HG03442 (cell line): ENCODE results near the gene MUCL3.
"Not testable (repeated sequence)": the region's sequence is repeated elsewhere in the genome, so short reads cannot be mapped to it uniquely, and the experiment has no call there.

Experiments used
- ATAC-seq: cut with Tn5 transposase; IDR thresholded peaks from one replicate; pipeline ENCODE4 v1.9.1; 2021; ENCODE audit warnings: mild to moderate bottlenecking, moderate library complexity; ENCODE audit not compliant: unreplicated experiment

MUCL3 gene

DNA sequence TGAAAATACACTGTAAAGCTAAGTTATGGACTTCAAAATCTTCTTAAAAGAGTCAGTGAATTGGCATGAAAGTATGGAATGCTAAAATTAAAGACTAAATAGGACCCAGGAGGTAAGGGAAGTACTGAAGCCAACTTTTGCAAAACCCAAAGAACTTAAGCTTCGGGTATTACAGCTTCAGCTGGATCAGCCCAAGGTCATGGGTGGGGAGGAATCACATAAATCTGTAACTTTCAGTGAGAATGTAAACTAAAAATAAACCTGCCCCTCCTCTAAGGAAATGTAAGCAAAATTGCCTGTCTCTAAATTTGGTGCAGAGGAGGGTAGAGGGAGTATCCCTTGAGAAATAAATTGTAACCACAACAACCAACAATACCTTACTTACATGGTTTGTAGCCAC is 38.4 kb downstream of the MUCL3 start:
- ATAC-seq: no peak

- ATAC-seq: no peak
Observed at GRCh38 chr6:30979690-30980089, 38.9 kb downstream of the MUCL3 start.

DNA sequence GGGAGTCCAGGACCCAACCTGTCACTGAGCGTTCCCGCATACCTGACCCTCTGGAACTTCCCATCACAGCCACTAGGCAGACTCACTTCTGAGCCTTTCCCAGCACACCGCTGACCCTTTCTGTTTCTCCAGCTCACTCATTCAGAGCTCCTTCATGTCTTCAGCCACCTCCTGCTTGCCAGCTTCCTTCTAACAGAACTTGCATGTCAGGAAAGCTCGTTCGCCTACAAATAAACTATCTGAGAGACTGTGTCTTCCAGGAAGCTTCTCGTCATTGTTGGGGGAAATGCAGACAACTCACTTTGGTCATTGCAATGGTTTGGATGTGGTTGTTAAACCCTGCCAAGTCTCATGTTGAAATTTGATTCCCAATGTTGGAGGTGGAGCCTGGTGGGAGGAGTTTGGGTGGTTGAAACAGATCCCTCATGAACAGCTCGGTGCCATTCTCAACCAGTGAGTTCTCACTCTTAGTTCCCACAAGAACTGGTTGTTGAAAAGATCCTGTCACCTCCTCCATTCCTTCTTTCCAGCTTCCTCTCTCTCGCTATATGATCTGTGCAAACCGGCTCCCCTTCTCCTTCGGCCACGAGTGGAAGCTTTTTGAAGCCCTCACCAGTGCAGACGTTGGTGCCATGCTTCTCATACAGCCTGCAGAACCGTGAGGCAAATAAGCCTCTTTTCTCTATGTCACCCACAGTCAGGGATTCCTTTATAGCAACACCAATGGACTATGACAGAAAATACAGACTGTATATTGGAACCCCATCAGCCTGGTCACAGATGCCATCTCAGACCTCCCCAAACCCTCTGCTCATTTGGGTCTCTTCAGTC is 41.4 kb downstream of the MUCL3 start:
- no peak for ATAC-seq

- ATAC-seq: no peak
Observed at GRCh38 chr6:30983439-30983838, 42.7 kb downstream of the MUCL3 start, which contains the start of gene MUC21. Gene MUC21, plus strand, starts transcription at chr6:30983718. Its CDS starts 241 bp downstream, at chr6:30983959.

- no peak for ATAC-seq
Observed at GRCh38 chr6:30985490-30985889, 44.7 kb downstream of the MUCL3 start.

GRCh38 chr6:30987304-30987703 is 46.5 kb downstream of the MUCL3 start:
- no peak for ATAC-seq

DNA sequence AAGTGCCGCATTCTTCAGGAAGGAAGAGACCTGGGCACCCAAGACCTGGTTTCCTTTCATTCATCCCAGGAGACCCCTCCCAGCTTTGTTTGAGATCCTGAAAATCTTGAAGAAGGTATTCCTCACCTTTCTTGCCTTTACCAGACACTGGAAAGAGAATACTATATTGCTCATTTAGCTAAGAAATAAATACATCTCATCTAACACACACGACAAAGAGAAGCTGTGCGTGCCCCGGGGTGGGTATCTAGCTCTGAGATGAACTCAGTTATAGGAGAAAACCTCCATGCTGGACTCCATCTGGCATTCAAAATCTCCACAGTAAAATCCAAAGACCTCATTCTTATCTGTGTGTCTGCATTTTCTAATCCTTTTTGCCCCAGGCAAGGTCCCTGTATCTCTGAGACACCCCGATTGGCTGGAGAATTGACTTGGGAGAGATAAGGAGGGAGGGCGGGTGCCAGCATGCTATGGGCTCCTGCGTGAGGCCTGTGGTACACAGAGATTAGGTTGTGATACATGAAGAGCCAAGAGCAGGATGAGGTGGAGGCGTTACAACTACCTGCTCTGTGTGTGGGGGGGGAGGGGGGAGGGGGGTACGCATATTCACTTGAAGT is 47.5 kb downstream of the MUCL3 start:
- no peak for ATAC-seq

GRCh38 chr6:30990422-30991086 is 49.8 kb downstream of the MUCL3 start:
- ATAC-seq: no peak

DNA sequence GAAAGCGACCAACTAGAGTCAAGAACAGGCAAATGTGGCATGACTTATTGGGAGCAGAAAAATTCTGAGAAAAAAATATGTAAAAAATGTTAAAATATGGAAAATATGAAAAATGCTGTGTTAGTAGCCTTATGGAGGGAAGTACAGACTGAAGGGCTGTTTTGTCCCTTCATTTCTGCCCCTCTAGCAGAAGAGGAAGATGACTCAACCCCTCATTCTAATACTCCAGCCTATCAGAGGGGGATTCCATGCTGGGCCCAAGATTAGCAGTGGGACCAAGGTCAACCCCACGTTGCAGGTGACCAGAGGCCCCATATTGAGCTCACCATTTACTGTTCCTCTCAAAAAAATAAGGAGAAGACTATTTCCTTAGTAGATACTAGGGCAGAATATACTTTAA is 51.1 kb downstream of the MUCL3 start:
- no peak for ATAC-seq

GRCh38 chr6:30997301-30997700 is 56.5 kb downstream of the MUCL3 start:
- no peak for ATAC-seq

DNA sequence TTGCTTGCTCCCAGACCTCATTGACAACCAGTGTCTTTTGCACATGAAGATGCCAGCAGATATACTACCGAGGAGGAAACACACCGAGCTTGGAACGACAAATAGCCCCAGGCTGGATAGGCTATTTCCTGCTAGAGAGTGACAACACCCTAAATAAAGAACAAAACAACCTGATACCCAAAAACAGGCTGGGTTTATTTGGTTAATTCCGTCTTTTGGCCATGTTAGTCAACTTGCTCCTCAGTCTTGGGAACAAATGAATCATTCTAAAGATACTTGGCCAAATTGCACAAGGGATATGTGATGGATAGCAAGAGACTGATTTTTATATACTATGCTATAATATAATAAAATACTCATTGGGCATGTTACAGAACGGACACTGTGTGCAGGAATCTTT is 58.0 kb downstream of the MUCL3 start:
- no peak for ATAC-seq

GRCh38 chr6:31000067-31000860 is 59.5 kb downstream of the MUCL3 start:
- ATAC-seq: not testable (repeated sequence)

GRCh38 chr6:31001281-31001888 is 60.6 kb downstream of the MUCL3 start:
- no peak for ATAC-seq

- no peak for ATAC-seq
Observed at GRCh38 chr6:31002471-31002870, 61.7 kb downstream of the MUCL3 start.
